ENCODE data around the gene ZNF77. TPM values are rescaled to one million over a fixed set of nuclear protein-coding genes. Genes with fewer than 3 reads are reported as not detected.

ZNF77 gene
- total RNA-seq, 1 experiment from 2014 or later = 5.9 TPM

GRCh38 chr19:2986951-2987524 is 42.3 kb upstream of the ZNF77 start:
- POLR2A ChIA-PET = no interaction called here

More at GRCh38 chr19:2986951-2987524, 42.3 kb upstream of the ZNF77 start:
- H3K4me1 ChIP-seq (ENCODE audit: control insufficient read depth in 1 of 2, insufficient read depth in 2 of 2, low read length in 2 of 2) = peaks cover 0 to 17% of the 10 kb centered on the region in 2 experiments; a peak in 1 of 4 replicates
- DNase-seq (ENCODE audit: low read depth, low spot score) (no peak), ATAC-seq (no peak)
- no peak overlapping the region for H3K27ac ChIP-seq (ENCODE audit: low read depth, low read length)
- no peaks in the 10 kb centered on the region for H3K79me2 ChIP-seq (ENCODE audit: insufficient read depth, low read length)
- H3K36me3 ChIP-seq (ENCODE audit: control insufficient read depth in 1 of 2, insufficient read depth in 2 of 2, low read length in 2 of 2) = no peaks in the 10 kb centered on the region
- H3K9me3 ChIP-seq (ENCODE audit: control insufficient read depth in 1 of 2, insufficient read depth in 1 of 2, low read depth in 1 of 2, low read length in 2 of 2) = no peaks in the 10 kb centered on the region
- H3K9ac ChIP-seq (ENCODE audit: low read length) = no peak overlapping the region
- TF ChIP-seq ZBTB33 (IDR thresholded peaks at IDR 0.05; ENCODE audit: extremely low read depth, insufficient replicate concordance, low read length) = no peak
- no peak for TF ChIP-seq EZH2phosphoT487 (IDR thresholded peaks at IDR 0.05; ENCODE audit: borderline replicate concordance)
- no peak for TF ChIP-seq FOSL1 (IDR thresholded peaks at IDR 0.05; ENCODE audit: low read depth)
- TF ChIP-seq MAX (IDR thresholded peaks at IDR 0.05) = no peak
- no peak for TF ChIP-seq SP1 (IDR thresholded peaks at IDR 0.05; ENCODE audit: low read depth)
- no peak for TF ChIP-seq CTCF (IDR thresholded peaks at IDR 0.05 in 2 of 3, conservative IDR thresholded peaks at IDR 0.05 in 1 of 3; ENCODE audit: borderline replicate concordance in 1 of 3, insufficient read depth in 1 of 3, low read depth in 2 of 3, low read length in 2 of 3)
- H3K27me3 ChIP-seq (ENCODE audit: insufficient read depth, low read length) = no peaks in the 10 kb centered on the region
- no peaks in the 10 kb centered on the region for H3K9me2 ChIP-seq (ENCODE audit: insufficient read depth)
- ChIA-PET RAD21 (ENCODE audit: low non-redundant PET in 1 of 2, low total read pairs in 2 of 2, uncharacterized antibody in 2 of 2, unreplicated experiment in 2 of 2) (no interaction called here), CTCF (no interaction called here)
- no peak overlapping the region for H2AFZ ChIP-seq (ENCODE audit: low read depth, low read length, poor library complexity, severe bottlenecking)
- no TSS peak for BruUV-seq (replicated peaks)
- H4K20me1 ChIP-seq (ENCODE audit: insufficient read depth) = no peaks in the 10 kb centered on the region
- no peak overlapping the region for H3K4me2 ChIP-seq (ENCODE audit: low read length)
- intact Hi-C loops (cut with micrococcal nuclease) = no loop called here
- H3K4me3 ChIP-seq (replicated peaks in 1 of 2; ENCODE audit: low read depth in 1 of 2, low read length in 2 of 2) = no peak overlapping the region

All from HCT116 (cell line).